ENCODE results near the gene KYNU. TPM values are rescaled to one million over a fixed set of nuclear protein-coding genes. Genes with fewer than 3 reads are reported as not detected.

KYNU gene
- total and polyA plus RNA-seq, 2 of the 13 experiments (the other 11 are each of a cell fraction or from before 2014, with no cell fraction given): 21.9 to 68.6 TPM

GRCh38 chr2:142870526-142870925 lies 6.9 kb upstream of the KYNU start (continued):
- TF ChIP-seq, protein P1, sequence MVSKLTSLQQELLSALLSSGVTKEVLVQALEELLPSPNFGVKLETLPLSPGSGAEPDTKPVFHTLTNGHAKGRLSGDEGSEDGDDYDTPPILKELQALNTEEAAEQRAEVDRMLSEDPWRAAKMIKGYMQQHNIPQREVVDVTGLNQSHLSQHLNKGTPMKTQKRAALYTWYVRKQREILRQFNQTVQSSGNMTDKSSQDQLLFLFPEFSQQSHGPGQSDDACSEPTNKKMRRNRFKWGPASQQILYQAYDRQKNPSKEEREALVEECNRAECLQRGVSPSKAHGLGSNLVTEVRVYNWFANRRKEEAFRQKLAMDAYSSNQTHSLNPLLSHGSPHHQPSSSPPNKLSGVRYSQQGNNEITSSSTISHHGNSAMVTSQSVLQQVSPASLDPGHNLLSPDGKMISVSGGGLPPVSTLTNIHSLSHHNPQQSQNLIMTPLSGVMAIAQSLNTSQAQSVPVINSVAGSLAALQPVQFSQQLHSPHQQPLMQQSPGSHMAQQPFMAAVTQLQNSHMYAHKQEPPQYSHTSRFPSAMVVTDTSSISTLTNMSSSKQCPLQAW (CRISPR knock-in tag; IDR thresholded peaks at IDR 0.05): 0 out of 2 replicates have a peak, but pooled peaks have one; percentile 24
- TF ChIP-seq ZNF362 (CRISPR knock-in tag; IDR thresholded peaks at IDR 0.05; ENCODE audit: borderline replicate concordance) (no peak), TSC22D2 (CRISPR knock-in tag; IDR thresholded peaks at IDR 0.05; ENCODE audit: borderline replicate concordance) (no peak), SMARCE1 (IDR thresholded peaks at IDR 0.05; ENCODE audit: borderline replicate concordance) (no peak), SOX6 (IDR thresholded peaks at IDR 0.05) (no peak), SOX6 (CRISPR knock-in tag; IDR thresholded peaks at IDR 0.05) (0 out of 2 replicates have a peak, but pooled peaks have one; percentile 15), SALL2 (CRISPR knock-in tag; IDR thresholded peaks at IDR 0.05) (no peak), TBX3 (IDR thresholded peaks at IDR 0.05; ENCODE audit: borderline replicate concordance) (no peak), FOXK1 (CRISPR knock-in tag; IDR thresholded peaks at IDR 0.05; ENCODE audit: borderline replicate concordance, low read depth) (no peak), ZBTB4 (CRISPR knock-in tag; IDR thresholded peaks at IDR 0.05; ENCODE audit: borderline replicate concordance) (no peak), ZNF326 (CRISPR knock-in tag; IDR thresholded peaks at IDR 0.05; ENCODE audit: borderline replicate concordance) (no peak), SAP130 (CRISPR knock-in tag; IDR thresholded peaks at IDR 0.05; ENCODE audit: low read depth) (peak; percentile 31; the same call in 1 of the 2 replicates), ARNT2 (CRISPR knock-in tag; IDR thresholded peaks at IDR 0.05; ENCODE audit: low read depth) (no peak), PAX8 (CRISPR knock-in tag; IDR thresholded peaks at IDR 0.05; ENCODE audit: borderline replicate concordance) (no peak), ZNF678 (CRISPR knock-in tag; IDR thresholded peaks at IDR 0.05) (no peak), U2AF2 (IDR thresholded peaks at IDR 0.05; ENCODE audit: low read depth, low read length) (no peak), MED13 (CRISPR knock-in tag; IDR thresholded peaks at IDR 0.05) (no peak), MTA1 (CRISPR knock-in tag; IDR thresholded peaks at IDR 0.05; ENCODE audit: borderline replicate concordance) (no peak), CEBPB (IDR thresholded peaks at IDR 0.05; ENCODE audit: borderline replicate concordance, low read depth, low read length) (peak; percentile 87), ADNP (CRISPR knock-in tag; IDR thresholded peaks at IDR 0.05) (no peak), ZNF878 (CRISPR knock-in tag; IDR thresholded peaks at IDR 0.05) (no peak), TEAD3 (CRISPR knock-in tag; optimal IDR thresholded peaks at IDR 0.05; ENCODE audit: borderline replicate concordance) (peak; percentile 34), HMG20A (CRISPR knock-in tag; IDR thresholded peaks at IDR 0.05; ENCODE audit: borderline replicate concordance) (no peak; the same call in 1 of the 2 replicates), PITX1 (CRISPR knock-in tag; IDR thresholded peaks at IDR 0.05) (no peak), FOSL2 (CRISPR knock-in tag; IDR thresholded peaks at IDR 0.05) (0 out of 2 replicates have a peak, but pooled peaks have one; percentile 17)
- TF ChIP-seq, protein P2, sequence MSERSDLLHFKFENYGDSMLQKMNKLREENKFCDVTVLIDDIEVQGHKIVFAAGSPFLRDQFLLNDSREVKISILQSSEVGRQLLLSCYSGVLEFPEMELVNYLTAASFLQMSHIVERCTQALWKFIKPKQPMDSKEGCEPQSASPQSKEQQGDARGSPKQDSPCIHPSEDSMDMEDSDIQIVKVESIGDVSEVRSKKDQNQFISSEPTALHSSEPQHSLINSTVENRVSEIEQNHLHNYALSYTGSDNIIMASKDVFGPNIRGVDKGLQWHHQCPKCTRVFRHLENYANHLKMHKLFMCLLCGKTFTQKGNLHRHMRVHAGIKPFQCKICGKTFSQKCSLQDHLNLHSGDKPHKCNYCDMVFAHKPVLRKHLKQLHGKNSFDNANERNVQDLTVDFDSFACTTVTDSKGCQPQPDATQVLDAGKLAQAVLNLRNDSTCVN (CRISPR knock-in tag; IDR thresholded peaks at IDR 0.05; ENCODE audit: borderline replicate concordance): no peak

Measured in HepG2 (cell line).